Caco-2 (cell line): ENCODE measurements around the gene FGF1. TPM values are rescaled to one million over a fixed set of nuclear protein-coding genes. Genes with fewer than 3 reads are reported as not detected.

ENCODE experiments used
- BruUV-seq: library from RNA; stranded (reverse); fragments of 400-500 nt; replicated peaks from 2 replicates; lab custom pipeline; 2021; lab: Mats Ljungman, UMichigan
- CTCF ChIA-PET: fragments of 300-600 bp; sonication (Branson Sonifier 250); formaldehyde crosslinking; loops from one replicate; lab custom pipeline; 2022; ENCODE audit warnings: antibody characterized with exemption; lab: Charles Lee
- POLR2A ChIA-PET: fragments of 300-600 bp; sonication (Branson Sonifier 250); formaldehyde crosslinking; loops from one replicate; lab custom pipeline; 2022; ENCODE audit warnings: antibody characterized with exemption; lab: Charles Lee
- DNase-seq, 2 experiments: peaks; one replicate each; pipeline versions ENCODE4 v3.0.0 to v3.0.0-alpha.2; 2020 to 2022
- H3K27me3 ChIP-seq: replicated peaks from 2 replicates; pipeline ENCODE4 v1.6.0; 2011; ENCODE audit warnings: low read length; ENCODE audit not compliant: control insufficient read depth, insufficient read depth
- H3K36me3 ChIP-seq: 2 replicates; pipeline ENCODE4 v1.5.1; 2011; ENCODE audit warnings: low read length; ENCODE audit not compliant: control insufficient read depth, insufficient read depth
- H3K4me1 ChIP-seq: fragments of 250-450 bp; sonication (Bioruptor Pico); 2 replicates; pipeline ENCODE4 v1.5.1; 2020; ENCODE audit warnings: mild to moderate bottlenecking
- H3K4me3 ChIP-seq: 2 replicates; pipeline ENCODE4 v1.5.1; 2011; ENCODE audit warnings: low read depth, mild to moderate bottlenecking, control low read depth, low read length
- H3K9me3 ChIP-seq: fragments of 250-450 bp; sonication (Bioruptor Pico); 2 replicates; pipeline ENCODE4 v1.5.1; 2020; ENCODE audit warnings: mild to moderate bottlenecking, moderate library complexity
- H3K27ac Mint-ChIP-seq: one replicate; pipeline ENCODE4 v1.8.0; 2022; ENCODE audit warnings: mixed read lengths; ENCODE audit not compliant: unreplicated experiment
- H3K27me3 Mint-ChIP-seq: one replicate; pipeline ENCODE4 v1.8.0; 2022; ENCODE audit warnings: mixed read lengths; ENCODE audit not compliant: insufficient read depth, unreplicated experiment
- H3K36me3 Mint-ChIP-seq: one replicate; pipeline ENCODE4 v1.8.0; 2022; ENCODE audit warnings: mild to moderate bottlenecking, mixed read lengths; ENCODE audit not compliant: insufficient read depth, unreplicated experiment
- H3K4me1 Mint-ChIP-seq: one replicate; pipeline ENCODE4 v1.8.0; 2022; ENCODE audit warnings: low read depth, mixed read lengths; ENCODE audit not compliant: unreplicated experiment
- H3K4me3 Mint-ChIP-seq: one replicate; pipeline ENCODE4 v1.8.0; 2022; ENCODE audit warnings: mild to moderate bottlenecking, moderate library complexity, mixed read lengths; ENCODE audit not compliant: unreplicated experiment
- H3K9me3 Mint-ChIP-seq: one replicate; pipeline ENCODE4 v1.8.0; 2022; ENCODE audit warnings: mixed read lengths; ENCODE audit not compliant: unreplicated experiment
- intact Hi-C: fragments of 100-400 bp; cut with micrococcal nuclease; formaldehyde crosslinking; loops from one replicate; pipeline ENCODE4 v1.10.0; 2022; ENCODE audit not compliant: unreplicated experiment
- total RNA-seq: library from RNA; stranded (reverse); gene quantifications from 2 replicates; pipeline ENCODE4 v1.2.3, GENCODE V29; 2022
- TF ChIP-seq, protein P1 (sequence below), 2 experiments: fragments of 200-600 bp in 1 of 2; IDR thresholded peaks; 1 replicate in 1 of 2; 2 replicates in 1 of 2; pipeline versions ENCODE4 v1.5.1 to v1.8.0; 2011 to 2022; ENCODE audit warnings: antibody characterized with exemption in 1 of 2, control low read depth in 1 of 2, inconsistent platforms in 1 of 2, low read depth in 1 of 2, low read length in 1 of 2, mild to moderate bottlenecking in 1 of 2, moderate library complexity in 1 of 2; ENCODE audit not compliant: insufficient read depth in 1 of 2, severe bottlenecking in 1 of 2, unreplicated experiment in 1 of 2

The FGF1 gene
- total RNA-seq, 1 experiment from 2014 or later = not detected

- Histone ChIP-seq H3K4me3 (no peak overlapping the region), H3K36me3 (no peaks in the 10 kb centered on the region), H3K4me1 (no peaks in the 10 kb centered on the region), H3K27me3 (no peaks in the 10 kb centered on the region), H3K9me3 (no peaks in the 10 kb centered on the region)
- Mint-ChIP-seq H3K9me3 (no peaks in the 10 kb centered on the region), H3K4me1 (no peaks in the 10 kb centered on the region), H3K4me3 (no peak overlapping the region), H3K27ac (no peak overlapping the region), H3K36me3 (no peaks in the 10 kb centered on the region), H3K27me3 (peaks cover 8% of the 10 kb centered on the region)
- POLR2A ChIA-PET = no interaction called here
- no TSS peak for BruUV-seq
- TF ChIP-seq, protein P1, sequence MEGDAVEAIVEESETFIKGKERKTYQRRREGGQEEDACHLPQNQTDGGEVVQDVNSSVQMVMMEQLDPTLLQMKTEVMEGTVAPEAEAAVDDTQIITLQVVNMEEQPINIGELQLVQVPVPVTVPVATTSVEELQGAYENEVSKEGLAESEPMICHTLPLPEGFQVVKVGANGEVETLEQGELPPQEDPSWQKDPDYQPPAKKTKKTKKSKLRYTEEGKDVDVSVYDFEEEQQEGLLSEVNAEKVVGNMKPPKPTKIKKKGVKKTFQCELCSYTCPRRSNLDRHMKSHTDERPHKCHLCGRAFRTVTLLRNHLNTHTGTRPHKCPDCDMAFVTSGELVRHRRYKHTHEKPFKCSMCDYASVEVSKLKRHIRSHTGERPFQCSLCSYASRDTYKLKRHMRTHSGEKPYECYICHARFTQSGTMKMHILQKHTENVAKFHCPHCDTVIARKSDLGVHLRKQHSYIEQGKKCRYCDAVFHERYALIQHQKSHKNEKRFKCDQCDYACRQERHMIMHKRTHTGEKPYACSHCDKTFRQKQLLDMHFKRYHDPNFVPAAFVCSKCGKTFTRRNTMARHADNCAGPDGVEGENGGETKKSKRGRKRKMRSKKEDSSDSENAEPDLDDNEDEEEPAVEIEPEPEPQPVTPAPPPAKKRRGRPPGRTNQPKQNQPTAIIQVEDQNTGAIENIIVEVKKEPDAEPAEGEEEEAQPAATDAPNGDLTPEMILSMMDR (IDR thresholded peaks at IDR 0.05; ENCODE audit: insufficient read depth in 1 of 2, low read depth in 1 of 2, low read length in 1 of 2, severe bottlenecking in 1 of 2, unreplicated experiment in 1 of 2) = no peak
- CTCF ChIA-PET = interaction anchor here (0.7 kb wide), 1 partner anchor 50 kb away, joined by 3 read pairs; no protein-coding TSS in a partner anchor
- intact Hi-C loops = no loop called here
- DNase-seq = no peak
Observed at GRCh38 chr5:142653321-142653720, 32.6 kb downstream of the FGF1 start.

GRCh38 chr5:142652563-142652962 lies 33.3 kb downstream of the FGF1 start:
- Histone ChIP-seq H3K9me3 (no peaks in the 10 kb centered on the region), H3K4me1 (no peaks in the 10 kb centered on the region), H3K27me3 (no peaks in the 10 kb centered on the region), H3K36me3 (no peaks in the 10 kb centered on the region), H3K4me3 (no peak overlapping the region)
- Mint-ChIP-seq H3K4me3 (no peak overlapping the region), H3K27ac (no peak overlapping the region), H3K4me1 (no peaks in the 10 kb centered on the region), H3K9me3 (no peaks in the 10 kb centered on the region), H3K36me3 (no peaks in the 10 kb centered on the region), H3K27me3 (peaks cover 6% of the 10 kb centered on the region)
- ChIA-PET POLR2A (no interaction called here), CTCF (no interaction called here)
- no peak for DNase-seq
- no TSS peak for BruUV-seq
- TF ChIP-seq, protein P1 (IDR thresholded peaks at IDR 0.05; ENCODE audit: insufficient read depth in 1 of 2, low read depth in 1 of 2, low read length in 1 of 2, severe bottlenecking in 1 of 2, unreplicated experiment in 1 of 2) = no peak
- intact Hi-C loops = no loop called here

DNA sequence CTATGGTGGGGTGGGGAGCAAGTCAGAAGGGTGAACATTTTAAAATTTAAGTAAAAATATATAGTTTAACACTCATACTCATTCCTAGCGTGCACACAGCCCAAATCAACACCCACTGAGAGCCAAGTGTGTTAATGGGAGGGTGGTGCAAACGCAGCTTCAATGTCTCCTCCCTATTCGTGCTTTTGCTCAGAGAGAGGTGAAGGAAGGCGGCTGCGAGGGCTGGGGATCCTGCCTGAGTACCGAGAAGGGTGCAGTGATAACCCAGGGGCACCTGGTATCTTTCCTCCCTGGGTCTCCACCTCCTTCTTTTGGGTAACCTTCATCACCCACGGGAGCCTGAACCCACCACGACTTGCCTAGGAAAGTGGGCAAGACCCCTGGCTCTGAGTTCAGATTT lies 35.0 kb downstream of the FGF1 start:
- H3K36me3 Mint-ChIP-seq = no peaks in the 10 kb centered on the region
- intact Hi-C loops = no loop called here
- H3K4me3 Mint-ChIP-seq = no peak overlapping the region
- H3K4me1 Mint-ChIP-seq = no peaks in the 10 kb centered on the region
- H3K27me3 Mint-ChIP-seq = peaks cover 6% of the 10 kb centered on the region
- Histone ChIP-seq H3K27me3 (no peaks in the 10 kb centered on the region), H3K9me3 (no peaks in the 10 kb centered on the region), H3K36me3 (no peaks in the 10 kb centered on the region), H3K4me1 (no peaks in the 10 kb centered on the region), H3K4me3 (no peak overlapping the region)
- CTCF ChIA-PET = interaction anchor here (0.6 to 1.1 kb wide), 2 partner anchors 62 to 80 kb away, joined by 3 to 4 read pairs; no protein-coding TSS in a partner anchor
- H3K9me3 Mint-ChIP-seq = no peaks in the 10 kb centered on the region
- BruUV-seq = no TSS peak
- POLR2A ChIA-PET = no interaction called here
- DNase-seq = no peak
- H3K27ac Mint-ChIP-seq = no peak overlapping the region
- TF ChIP-seq, protein P1 (IDR thresholded peaks at IDR 0.05; ENCODE audit: insufficient read depth in 1 of 2, low read depth in 1 of 2, low read length in 1 of 2, severe bottlenecking in 1 of 2, unreplicated experiment in 1 of 2) = no peak
